Nephron progenitor cell (in vitro differentiated cells): ENCODE measurements around the gene COG1.
A peak's percentile ranks its signal among the peaks of the same experiment; 100 is the strongest.

ENCODE experiments used
- DNase-seq: peaks from one replicate; pipeline ENCODE4 v3.0.0; 2021
- H3K27ac Mint-ChIP-seq: 2 replicates; pipeline ENCODE4 v1.8.0; 2021; ENCODE audit warnings: mild to moderate bottlenecking, moderate library complexity, mixed read lengths
- H3K27me3 Mint-ChIP-seq: 2 replicates; pipeline ENCODE4 v1.8.0; 2021; ENCODE audit warnings: mild to moderate bottlenecking, low read depth, mixed read lengths; ENCODE audit not compliant: poor library complexity
- H3K36me3 Mint-ChIP-seq: 2 replicates; pipeline ENCODE4 v1.8.0; 2021; ENCODE audit warnings: low read depth, mixed read lengths
- H3K4me1 Mint-ChIP-seq: 2 replicates; pipeline ENCODE4 v1.8.0; 2021; ENCODE audit warnings: mixed read lengths
- H3K4me3 Mint-ChIP-seq: 2 replicates; pipeline ENCODE4 v1.8.0; 2021; ENCODE audit warnings: mild to moderate bottlenecking, moderate library complexity, mixed read lengths
- H3K9me3 Mint-ChIP-seq: 2 replicates; pipeline ENCODE4 v1.8.0; 2021; ENCODE audit warnings: mild to moderate bottlenecking, moderate library complexity, mixed read lengths
- TF ChIP-seq, protein P1 (sequence below): fragments of 200-600 bp; sonication (generic); IDR thresholded peaks from 2 replicates; pipeline ENCODE4 v1.5.0; 2021; ENCODE audit warnings: antibody characterized with exemption

COG1 gene

DNA sequence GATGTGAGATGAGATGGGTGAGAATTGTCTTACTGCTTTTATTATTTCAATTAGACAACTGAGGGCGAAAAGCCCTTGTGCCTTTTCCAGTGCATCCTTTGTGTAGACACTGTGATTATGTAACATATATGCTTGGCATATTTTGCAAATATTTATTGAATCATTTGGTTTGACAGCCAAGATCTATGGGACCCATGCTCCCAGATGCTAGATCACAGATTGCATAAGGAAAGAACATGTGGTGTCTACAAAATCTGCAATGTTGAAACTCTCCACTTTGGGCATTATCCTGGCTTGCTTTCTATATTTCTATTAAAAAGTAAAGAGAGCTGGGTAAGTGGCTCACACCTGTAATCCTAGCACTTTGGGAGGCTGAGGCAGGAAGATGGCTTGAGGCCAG is 4.8 kb upstream of the COG1 start:
- Mint-ChIP-seq H3K27me3 (peaks cover 3% of the 10 kb centered on the region), H3K9me3 (no peaks in the 10 kb centered on the region), H3K27ac (peak overlapping the region; percentile 0), H3K4me3 (no peak overlapping the region), H3K4me1 (peaks cover 50% of the 10 kb centered on the region), H3K36me3 (peaks cover 5% of the 10 kb centered on the region)
- DNase-seq: no peak
- TF ChIP-seq, protein P1, sequence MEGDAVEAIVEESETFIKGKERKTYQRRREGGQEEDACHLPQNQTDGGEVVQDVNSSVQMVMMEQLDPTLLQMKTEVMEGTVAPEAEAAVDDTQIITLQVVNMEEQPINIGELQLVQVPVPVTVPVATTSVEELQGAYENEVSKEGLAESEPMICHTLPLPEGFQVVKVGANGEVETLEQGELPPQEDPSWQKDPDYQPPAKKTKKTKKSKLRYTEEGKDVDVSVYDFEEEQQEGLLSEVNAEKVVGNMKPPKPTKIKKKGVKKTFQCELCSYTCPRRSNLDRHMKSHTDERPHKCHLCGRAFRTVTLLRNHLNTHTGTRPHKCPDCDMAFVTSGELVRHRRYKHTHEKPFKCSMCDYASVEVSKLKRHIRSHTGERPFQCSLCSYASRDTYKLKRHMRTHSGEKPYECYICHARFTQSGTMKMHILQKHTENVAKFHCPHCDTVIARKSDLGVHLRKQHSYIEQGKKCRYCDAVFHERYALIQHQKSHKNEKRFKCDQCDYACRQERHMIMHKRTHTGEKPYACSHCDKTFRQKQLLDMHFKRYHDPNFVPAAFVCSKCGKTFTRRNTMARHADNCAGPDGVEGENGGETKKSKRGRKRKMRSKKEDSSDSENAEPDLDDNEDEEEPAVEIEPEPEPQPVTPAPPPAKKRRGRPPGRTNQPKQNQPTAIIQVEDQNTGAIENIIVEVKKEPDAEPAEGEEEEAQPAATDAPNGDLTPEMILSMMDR: no peak

- DNase-seq: peak; percentile 54
- Mint-ChIP-seq H3K27ac (no peak overlapping the region), H3K9me3 (no peaks in the 10 kb centered on the region), H3K4me1 (peaks cover 54% of the 10 kb centered on the region), H3K27me3 (peaks cover 3% of the 10 kb centered on the region), H3K36me3 (peaks cover 4% of the 10 kb centered on the region), H3K4me3 (no peak overlapping the region)
- TF ChIP-seq, protein P1: peak; percentile 67
These were observed 3.3 kb upstream of the COG1 start for GRCh38 chr17:73189417-73190099.

DNA sequence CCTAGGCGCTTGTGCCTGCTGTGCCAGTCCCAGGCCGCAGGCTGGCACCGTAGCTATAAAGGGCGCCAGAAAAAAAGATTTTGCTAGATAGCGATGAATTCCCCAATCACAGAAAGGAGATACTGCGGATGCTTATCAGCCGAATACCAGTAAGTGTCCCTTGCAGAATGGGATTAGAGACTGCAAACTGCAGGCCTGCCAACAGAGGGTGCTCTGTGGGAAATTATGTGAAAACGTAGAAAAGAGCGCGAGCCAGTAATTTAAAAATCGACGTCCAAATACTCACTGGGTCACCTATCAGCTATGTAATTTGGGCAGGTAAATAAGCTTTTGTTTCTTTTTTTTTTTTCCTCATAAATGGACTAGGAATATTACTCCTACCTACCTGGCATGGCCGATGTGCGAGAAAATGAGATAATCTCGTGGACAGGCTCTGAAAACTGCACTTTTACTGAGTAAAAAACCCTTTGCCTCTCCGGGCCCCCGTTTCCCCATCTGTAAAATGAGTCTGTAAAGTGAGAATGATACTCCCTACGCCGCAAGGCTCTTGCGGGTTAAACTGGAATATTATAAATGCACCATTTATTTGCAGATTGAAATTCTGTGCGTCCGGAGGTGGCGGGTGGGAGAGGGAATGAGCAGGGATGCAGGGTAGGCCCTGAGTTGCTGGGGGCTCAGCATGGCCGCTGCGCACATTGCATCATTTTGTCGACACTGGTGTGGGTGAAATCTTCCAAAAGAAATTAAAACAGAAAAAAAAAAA is 1.2 kb upstream of the COG1 start:
- peak; percentile 69 for DNase-seq
- peaks cover 3% of the 10 kb centered on the region for H3K27me3 Mint-ChIP-seq
- H3K9me3 Mint-ChIP-seq: no peaks in the 10 kb centered on the region
- peak overlapping the region; percentile 97 for H3K4me3 Mint-ChIP-seq
- peak overlapping the region; percentile 85 for H3K27ac Mint-ChIP-seq
- TF ChIP-seq, protein P1: peak; percentile 87
- H3K36me3 Mint-ChIP-seq: peaks cover 9% of the 10 kb centered on the region
- H3K4me1 Mint-ChIP-seq: peaks cover 64% of the 10 kb centered on the region

DNA sequence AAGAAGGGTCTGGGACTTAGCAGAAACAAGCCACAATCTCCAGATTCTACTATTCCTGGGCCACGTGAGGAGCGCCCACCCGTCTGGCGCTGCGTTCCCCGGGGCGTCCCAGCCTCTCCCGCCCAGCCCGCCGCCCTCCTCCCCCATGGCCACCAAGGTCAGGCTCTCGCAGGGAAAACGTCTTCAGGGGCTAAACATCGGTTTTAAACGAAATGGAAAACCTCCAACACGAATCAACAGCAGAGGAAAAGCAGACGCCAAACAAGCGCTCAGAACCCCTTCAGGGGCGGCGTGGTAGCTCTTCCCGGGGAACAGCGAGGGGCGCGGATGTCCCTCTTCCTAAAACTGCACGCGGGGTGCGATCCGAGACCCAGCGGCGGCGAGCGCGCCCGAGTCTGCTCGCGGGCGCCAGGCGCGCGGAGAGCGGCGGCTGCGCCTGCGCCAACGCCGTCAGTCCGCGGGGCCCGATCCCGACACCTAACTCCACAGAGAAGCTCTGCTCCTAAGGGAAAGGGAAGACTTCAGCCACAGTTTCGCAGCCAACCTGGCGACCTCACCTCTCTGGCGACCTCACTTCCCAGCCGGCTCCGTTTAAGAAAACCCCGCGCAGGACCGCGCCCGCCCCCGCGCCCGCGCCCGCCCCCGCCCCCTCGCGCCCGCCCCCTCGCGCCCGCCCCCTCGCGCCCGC is 505 bp upstream of the COG1 start:
- peak overlapping the region; percentile 97 for H3K4me3 Mint-ChIP-seq
- peaks cover 3% of the 10 kb centered on the region for H3K27me3 Mint-ChIP-seq
- no peaks in the 10 kb centered on the region for H3K9me3 Mint-ChIP-seq
- H3K4me1 Mint-ChIP-seq: peaks cover 60% of the 10 kb centered on the region
- H3K36me3 Mint-ChIP-seq: peaks cover 17% of the 10 kb centered on the region
- TF ChIP-seq, protein P1: no peak
- peak; percentile 78 for DNase-seq
- peak overlapping the region; percentile 98 for H3K27ac Mint-ChIP-seq

- Mint-ChIP-seq H3K36me3 (peaks cover 40% of the 10 kb centered on the region), H3K27me3 (peaks cover 8% of the 10 kb centered on the region), H3K27ac (no peak overlapping the region), H3K4me1 (peaks cover 44% of the 10 kb centered on the region), H3K4me3 (peak overlapping the region; percentile 69), H3K9me3 (no peaks in the 10 kb centered on the region)
- TF ChIP-seq, protein P1: no peak
- DNase-seq: no peak
These were observed 1.8 kb downstream of the COG1 start for GRCh38 chr17:73194514-73195222.
